Fibroblast of skin of left quadriceps (primary cell): ENCODE data around the gene LSM6.

Experiments used
- DNase-seq, 2 experiments: peaks; one replicate each; pipeline ENCODE4 v3.0.0-alpha.2; 2013; ENCODE audit warnings: low read depth in 2 of 2

LSM6 gene

DNA sequence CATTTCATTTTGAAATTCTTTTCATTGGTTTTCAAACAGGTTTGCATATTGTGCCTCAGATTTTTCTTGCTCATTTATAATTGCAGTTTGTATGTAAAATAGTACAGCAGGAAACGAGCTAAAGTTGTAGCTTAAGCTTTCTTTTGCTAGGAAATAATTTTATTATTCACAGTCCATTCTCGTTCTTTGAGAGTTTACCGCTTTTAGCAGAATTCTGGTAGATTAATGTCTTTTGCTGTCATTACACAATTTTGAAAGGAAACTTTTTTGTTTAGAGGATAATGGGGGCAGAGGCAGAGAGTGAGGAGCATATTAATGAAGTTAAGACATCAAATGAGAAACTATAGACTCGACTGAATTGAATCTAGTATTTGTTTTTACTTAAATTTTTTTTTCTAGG, 10.5 kb downstream of the LSM6 start:
- DNase-seq: no peak

DNA sequence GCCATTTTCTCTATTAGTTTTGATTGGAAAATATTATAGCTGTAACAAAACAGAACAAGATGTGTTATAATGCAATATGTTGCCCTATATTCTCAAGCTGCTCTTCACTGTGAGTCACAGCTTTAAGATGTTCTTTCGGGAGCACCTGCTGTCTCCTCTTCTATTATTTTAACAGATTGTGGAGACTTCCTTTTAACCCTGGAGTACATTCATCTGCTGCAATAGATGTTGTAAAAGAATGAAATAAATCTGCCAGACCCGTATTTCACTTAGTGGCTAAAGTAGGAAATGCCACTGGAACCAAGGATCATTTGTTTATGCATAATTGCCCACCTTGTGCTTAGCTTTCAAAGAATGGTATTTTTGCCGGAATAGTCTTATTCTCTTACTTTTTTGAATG, 11.1 kb downstream of the LSM6 start:
- DNase-seq: no peak

DNA sequence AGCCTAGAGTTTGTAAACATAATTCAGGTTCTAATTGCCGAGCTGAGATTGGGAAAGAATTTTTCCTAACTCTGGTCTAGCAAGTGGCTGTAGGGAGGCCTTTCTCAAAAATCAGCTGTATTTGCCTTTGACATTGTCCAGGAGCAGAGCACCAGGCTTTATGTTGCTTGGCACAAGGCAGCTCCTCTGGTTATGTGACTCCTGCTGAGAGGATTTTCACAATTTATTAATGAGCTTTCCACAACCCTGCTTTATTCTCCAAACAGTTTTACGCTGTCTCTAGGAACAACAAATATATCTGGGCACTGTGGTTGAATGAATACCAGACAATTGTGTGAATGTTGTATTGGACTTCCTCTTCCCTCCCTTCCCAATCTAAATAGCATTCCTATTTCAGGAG, 14.9 kb downstream of the LSM6 start:
- DNase-seq: no peak

DNA sequence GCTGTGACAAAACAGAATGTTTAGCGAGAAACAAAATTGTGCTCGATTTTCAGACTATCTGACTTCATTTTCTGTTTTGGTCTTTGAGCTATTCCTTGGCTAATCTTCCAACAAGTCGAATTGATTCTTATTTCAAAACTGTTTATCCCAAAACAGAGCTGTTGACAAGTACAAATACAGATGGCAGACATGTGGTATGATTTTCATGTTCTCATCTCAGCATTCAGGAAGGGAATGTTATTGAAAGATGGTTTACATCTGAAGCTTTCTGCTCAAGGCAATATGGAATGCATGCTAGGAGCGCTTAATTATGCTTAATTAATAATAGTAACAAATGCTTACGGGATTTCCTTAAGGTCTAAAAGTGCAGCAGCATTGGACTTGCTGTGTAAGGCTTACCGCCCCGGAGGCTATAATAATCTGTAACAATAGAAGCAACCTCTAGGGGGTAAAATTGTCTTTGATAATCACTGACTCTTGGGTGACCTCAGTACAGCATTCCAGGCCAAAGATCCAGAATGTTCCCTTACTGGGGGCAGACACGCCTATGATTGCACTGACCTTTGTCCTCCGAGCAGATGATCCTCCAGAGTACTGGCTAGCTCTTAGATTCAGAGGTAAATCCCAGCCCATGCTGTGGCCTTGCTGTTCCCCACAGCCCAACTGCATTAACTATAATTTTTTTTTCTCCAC, 16.4 kb downstream of the LSM6 start:
- no peak for DNase-seq

DNA sequence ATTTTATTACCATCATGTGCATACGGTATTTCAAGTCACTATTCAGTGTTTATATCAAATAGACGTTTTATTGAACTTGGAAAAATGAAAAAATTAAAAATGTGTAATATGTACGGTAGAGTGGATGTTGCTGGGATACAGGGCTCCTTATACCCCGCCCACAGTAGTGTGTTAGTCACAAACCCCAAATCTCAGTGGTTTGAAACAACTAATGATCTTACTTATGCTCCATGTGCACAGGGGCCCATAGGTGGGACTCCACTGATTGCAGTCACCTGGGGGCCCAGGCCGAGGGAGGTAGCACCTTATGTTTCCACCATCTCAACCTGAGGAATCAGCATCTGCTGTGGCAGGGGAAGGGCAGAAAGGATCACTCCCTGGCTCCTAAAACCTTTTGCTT, 18.1 kb downstream of the LSM6 start:
- no peak for DNase-seq

DNA sequence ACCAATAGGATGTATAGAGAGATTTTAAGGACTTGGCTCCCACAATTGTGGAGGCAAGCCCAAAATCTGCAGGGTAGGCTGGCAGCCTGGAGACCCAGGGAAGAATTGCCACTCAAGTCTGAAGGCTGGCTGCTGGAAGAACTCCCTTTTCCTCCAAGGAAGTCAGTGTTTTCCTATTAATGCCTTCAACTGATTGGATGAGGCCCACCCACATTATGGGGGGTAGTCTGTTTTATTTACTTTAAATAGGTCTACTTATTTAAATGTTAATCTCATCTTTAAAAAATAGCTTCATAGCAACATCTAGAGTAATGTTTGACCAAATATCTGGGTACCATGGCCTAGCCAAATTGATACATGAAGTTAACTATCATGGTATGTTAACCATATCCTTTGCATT, 18.7 kb downstream of the LSM6 start:
- DNase-seq: no peak

DNA sequence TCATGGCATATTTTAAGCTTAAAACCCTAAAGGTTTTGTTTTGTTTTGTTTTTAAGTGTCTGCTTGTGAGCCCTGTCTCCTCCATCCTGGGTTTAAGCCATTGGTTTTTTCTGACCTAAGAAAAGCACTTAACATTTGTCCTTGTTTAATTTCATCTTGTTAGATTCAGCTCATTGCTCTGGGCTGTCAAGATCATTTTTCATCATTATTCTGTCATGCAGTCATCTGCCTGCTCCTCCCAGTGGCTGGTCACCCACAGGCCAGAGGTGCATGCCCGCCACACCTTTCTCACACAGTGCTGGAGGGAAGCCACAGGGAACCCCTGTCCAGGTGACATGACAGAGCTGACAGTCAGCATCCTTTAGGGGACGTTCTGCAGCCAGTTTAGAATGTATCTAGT, 27.1 kb downstream of the LSM6 start:
- DNase-seq: no peak

DNA sequence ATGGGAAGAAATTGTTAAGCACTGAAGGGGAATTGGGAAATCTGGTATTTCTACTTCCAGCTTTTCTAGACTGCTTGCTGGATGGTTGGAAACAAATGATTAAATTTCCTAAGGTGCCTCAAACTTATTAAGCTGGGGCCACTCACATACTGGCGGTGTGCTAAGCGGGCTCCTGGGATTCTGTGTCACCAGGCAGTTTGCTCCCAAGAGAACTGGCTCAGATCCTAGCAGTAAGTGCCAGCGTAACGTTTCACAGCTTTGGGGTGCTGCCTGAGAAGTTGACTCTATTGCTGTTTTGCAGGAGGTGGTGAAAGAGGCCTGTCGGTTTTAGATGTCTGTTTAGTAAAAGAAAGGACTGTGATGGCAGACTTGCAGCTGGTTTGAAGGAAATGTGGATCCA, 31.9 kb downstream of the LSM6 start:
- no peak for DNase-seq

DNA sequence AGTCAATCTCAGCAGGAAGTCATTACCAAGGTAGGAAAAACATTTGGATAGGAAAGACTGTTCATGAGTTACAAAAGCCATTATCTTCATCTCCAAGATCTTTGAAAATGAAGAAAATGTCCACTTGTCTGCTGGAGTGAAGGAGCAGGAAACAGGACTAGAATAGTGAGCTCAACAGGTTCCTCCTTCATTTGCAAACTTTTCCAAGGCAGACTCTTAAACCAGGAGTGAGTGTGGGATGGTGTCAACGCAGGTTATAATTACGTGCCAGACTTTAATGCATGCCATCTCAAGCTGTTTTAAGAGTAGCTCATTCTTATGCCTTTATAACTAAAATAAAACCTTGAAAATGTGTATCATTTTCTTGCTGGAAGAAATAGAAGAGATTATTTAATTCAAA, 35.4 kb downstream of the LSM6 start:
- no peak for DNase-seq

DNA sequence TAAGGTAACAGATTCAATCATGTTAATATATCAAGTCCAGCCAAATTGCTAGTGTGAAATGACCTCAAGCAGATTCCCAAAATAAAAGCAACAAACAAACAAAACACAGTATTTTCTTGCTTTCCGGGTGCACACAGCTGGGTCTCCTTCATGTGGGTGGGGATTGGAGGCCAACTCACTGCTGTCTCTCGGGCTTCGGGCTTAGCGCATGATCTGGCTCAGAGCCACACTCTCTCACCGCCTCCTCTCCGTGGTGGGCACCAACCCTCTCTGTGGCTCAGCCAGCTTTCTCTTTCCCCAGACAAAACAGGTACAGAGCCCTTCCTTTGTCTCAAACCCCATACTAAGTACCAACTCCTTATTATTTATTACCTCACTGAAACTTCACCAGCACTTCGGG, 35.9 kb downstream of the LSM6 start:
- DNase-seq: no peak

DNA sequence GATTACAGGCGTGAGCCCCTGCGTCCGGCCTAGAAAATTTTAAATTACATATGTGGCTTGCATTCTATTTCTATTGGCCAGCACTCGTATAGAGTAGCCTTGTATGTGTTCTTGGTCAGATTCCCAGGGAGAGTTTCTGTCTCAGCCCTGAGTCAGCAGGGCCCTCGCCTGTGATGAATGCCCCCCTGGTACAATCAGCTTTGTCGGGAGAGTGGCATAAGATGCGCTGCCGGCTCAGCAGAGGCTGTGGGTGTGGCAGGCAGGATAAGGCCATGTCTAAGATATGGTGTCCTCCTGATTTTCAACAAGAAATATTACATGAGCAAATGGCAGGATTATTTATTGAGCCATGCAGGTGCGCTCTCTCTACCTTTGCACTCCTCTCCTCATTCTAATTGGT, 37.3 kb downstream of the LSM6 start:
- no peak for DNase-seq

DNA sequence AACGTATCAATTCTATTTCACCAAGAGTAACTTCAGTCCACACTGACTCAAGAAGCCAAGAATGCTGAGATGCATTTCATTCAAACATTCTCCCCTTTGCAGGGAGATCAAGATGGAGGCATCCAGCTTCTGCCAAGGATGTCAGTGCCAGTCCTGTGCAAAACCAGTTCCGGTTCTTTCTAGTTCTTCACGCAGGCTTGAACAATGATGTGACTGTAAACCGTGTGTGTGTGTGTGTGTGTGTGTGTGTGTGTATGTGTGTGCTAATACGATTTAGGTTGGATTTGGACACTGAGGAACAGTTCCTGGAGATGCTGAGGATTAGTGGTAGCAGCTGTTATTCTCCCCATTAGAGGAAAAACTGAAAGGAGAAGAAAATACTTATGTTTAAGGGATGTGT, 38.7 kb downstream of the LSM6 start, which contains the start of gene REELD1:
REELD1 (plus strand) TSS at position 301 of the 400 bp plus-strand sequence. CDS start 2,415 bp downstream, outside the sequence.
- no peak for DNase-seq

DNA sequence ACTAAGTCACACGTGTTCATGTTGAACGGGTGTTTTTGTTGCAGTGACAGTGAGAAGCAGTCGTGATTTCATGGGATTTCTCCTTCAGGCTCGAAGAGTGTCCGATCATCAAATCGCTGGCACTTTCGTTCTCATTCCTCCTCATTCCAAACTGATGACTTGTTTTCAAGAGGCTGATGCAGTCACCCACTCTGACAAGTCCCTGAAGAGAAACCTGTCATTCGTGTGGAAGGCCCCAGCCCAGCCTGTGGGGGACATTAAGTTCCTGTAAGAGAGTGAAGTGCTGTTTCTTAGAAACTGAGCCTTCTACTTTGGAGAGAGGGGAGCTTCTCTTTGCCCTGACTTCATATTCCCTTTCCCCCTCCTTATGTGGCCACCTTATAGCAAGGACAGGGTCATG, 46.8 kb downstream of the LSM6 start:
- DNase-seq: peak in 1 of 2 experiments; percentile 5

DNA sequence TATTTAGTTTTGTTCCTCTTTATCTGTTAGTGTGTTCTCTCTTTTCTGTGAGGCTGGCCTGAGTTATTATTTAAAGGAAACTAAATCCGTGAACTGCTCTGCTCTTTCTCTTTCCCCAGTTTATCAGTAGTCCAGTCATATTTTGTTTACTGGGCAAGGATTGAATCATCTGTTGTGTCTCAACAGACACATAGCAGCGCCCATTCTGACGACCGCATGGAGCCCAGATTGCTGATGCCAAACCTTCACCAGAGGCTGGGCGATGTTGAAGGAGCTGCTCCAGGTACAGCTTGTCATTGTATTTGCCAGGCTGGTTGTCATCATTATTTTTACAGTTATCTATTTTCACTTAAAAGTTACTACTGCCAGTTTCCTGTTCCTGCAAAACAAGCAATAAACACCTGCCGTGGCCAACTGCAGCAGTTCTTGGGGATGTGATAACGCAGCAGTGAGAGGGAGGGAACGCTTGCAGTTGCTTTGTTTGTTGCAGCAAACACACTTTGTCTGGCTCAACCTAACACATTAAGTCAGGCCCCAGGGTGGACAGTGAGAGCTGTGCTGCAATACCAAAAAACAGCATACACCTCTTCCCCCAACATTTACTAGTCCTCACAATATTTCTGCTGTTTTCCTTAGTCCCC, 48.9 kb downstream of the LSM6 start:
- no peak for DNase-seq

DNA sequence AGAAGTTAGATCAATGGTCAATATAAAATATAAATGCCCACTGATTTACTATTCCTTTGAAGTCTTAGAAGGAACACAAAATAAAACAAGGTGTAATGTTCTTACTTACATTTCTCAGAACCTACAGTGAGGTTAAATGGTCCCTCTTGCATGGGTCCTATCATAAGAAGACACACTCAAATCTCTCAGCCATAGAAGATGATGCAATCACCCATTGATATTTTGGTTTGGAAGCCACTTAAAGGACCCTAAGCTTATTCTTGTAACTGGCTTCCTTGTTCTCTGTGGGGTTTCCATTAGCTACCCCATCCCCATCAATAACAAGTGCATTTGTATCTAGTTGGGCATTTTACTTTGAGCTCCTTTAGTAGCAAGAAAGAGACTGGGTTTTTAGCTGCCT, 53.9 kb downstream of the LSM6 start:
- no peak for DNase-seq

DNA sequence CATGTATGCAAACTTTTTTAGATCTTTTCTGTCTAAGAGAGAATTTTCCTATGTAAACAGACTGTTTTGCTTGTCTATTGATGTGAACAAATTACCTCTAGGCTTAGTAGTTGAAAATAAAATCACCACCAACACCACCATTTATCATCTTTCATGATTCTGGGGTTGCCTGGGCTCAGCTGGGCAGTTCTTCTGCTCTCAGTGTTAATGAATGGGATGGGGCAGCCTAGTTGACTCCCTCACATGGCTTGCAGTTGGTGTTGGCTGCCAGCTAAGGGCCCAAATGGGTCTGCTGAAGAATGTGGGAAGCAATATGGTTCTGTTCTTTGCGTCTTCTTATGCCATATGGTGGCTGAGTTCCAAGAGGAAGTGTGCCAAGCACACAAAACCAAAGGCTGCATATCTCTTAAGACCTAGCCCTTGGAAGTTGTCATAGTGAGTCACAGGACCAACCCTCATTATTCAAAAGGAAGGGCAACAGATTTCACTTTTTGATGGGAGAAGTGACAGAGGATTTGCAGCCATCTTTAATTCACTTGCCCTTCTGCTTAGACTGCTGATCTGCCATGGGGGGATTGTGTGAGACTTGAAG, 56.7 kb downstream of the LSM6 start:
- no peak for DNase-seq

DNA sequence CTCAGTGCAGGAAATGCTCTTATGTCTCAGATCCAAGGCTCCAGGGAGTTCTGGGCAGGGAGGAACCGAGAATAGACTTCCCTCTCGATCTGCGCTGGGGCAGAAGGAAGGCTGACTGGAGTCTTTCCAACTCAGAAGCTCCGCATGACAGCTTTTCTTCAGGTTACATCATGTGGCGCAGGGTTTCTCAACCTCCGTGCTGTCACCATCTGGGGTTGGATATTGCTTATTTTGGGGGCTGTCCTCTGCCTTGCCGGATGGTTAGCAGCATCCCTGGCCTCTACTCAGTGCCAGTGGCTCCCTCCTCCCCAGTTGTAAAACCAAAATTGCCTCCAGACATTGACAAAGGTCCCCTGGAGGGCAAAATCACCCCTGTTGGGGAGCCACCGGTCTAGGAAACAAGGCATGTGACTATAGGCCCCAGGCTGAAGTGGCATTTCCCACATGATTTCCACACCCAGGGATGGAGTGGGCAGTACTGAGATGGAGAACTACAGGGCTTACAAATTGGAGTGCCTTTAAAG, 60.2 kb downstream of the LSM6 start:
- DNase-seq: no peak

DNA sequence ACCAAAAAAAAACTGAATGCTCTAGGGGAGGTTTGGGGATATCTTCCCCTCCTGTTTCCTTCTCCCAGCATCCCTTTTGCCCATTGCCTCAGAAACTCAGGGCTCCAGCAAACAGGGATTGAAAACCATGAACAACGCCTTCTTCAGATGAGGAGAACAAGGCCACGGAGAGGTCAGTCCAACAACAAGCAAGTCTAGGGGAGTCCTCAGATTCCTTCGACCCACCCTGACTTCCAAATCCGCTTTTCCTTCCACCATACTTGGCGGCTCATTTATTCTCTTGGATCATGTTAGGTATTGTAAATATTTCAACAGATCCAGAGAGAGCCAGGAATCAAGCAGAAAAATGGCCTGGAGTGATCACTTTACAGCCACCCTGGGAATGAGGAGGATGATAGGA, 60.7 kb downstream of the LSM6 start:
- DNase-seq: no peak

DNA sequence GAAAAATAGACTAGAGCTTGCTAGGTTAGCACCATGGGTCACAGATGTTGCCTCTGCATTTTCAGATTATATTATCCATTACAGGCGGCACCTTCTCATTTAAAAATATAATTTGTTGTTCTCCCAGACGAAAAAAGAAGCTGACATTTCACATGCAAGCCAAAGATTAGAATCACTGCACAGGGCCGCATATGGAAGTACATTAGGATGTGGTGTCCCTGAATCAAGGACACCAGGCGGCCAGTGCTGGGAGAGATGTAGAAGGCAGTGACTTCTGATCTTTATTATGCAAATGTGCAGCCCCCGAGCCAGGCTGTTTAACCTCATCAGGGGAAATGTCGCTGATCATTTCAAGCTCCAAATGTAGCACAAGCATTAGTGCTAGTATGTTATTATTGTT, 61.6 kb downstream of the LSM6 start:
- DNase-seq: no peak

DNA sequence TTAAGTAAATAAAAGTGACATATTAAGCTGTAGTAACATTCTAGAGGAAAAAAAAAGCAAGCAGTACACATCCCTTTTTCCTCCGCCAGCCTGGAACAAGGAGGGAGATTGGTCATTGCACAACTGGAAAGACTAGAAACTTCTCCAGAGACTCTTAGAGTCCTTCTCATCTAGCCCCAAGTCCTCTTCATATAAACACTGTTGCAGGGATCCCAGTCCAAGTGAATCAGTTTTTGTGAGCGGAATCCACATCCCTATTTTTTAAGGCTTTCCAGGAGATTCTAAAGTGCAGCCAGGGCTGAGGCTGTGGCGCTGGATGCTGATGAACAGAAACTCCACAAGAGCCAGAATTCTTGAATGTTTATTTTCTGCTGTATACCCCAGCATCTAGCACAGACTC, 62.6 kb downstream of the LSM6 start:
- DNase-seq: no peak
